AG09319 (cell line): ENCODE measurements around the gene BAZ1B.

Experiments used
- DNase-seq: peaks from one replicate; pipeline ENCODE4 v3.0.0-alpha.2; 2010; ENCODE audit warnings: low read depth; ENCODE audit errors: extremely low read depth
- CTCF ChIP-seq: IDR thresholded peaks from 2 replicates; pipeline ENCODE4 v1.5.1; 2011; ENCODE audit warnings: low read depth, mild to moderate bottlenecking, inconsistent platforms, low read length, moderate library complexity

The BAZ1B gene

GRCh38 chr7:73519867-73520672, 2.0 kb downstream of the BAZ1B start:
- no peak for TF ChIP-seq CTCF
- no peak for DNase-seq

GRCh38 chr7:73518470-73518869, 3.6 kb downstream of the BAZ1B start:
- no peak for TF ChIP-seq CTCF
- DNase-seq: no peak

- no peak for DNase-seq
- no peak for TF ChIP-seq CTCF
Measured at GRCh38 chr7:73517241-73517995, 4.7 kb downstream of the BAZ1B start.

GRCh38 chr7:73515178-73515577, 6.9 kb downstream of the BAZ1B start:
- TF ChIP-seq CTCF: no peak
- no peak for DNase-seq

GRCh38 chr7:73512018-73512780, 9.9 kb downstream of the BAZ1B start:
- no peak for DNase-seq
- TF ChIP-seq CTCF: no peak

GRCh38 chr7:73509463-73509862, 12.6 kb downstream of the BAZ1B start:
- TF ChIP-seq CTCF: no peak
- DNase-seq: no peak
